ENCODE results near the gene ZFP14. TPM values are rescaled to one million over a fixed set of nuclear protein-coding genes. Genes with fewer than 3 reads are reported as not detected.
A peak's percentile ranks its signal among the peaks of the same experiment; 100 is the strongest.

ZFP14 gene
- 10 to 100 TPM in 1 of 7 donors, 1 to 10 TPM in 6; 4.7 to 10.5 (median 7.0) TPM for total RNA-seq
- polyA plus RNA-seq = 1 to 10 TPM; 3.1 to 5.9 TPM
- long read RNA-seq, donor 1, partial matches to known transcripts = 4 of 6 reads
- long read RNA-seq, donor 1, other reads (novel, unspliced or antisense) = 2 of 6 reads
- long read RNA-seq, donor 2, full-length matches to known transcripts = 2 of 2 reads
- long read RNA-seq, donor 2, partial matches to known transcripts = 0 of 2 reads
- long read RNA-seq, donor 2, other reads (novel, unspliced or antisense) = 0 of 2 reads
- long read RNA-seq, donor 3, full-length matches to known transcripts = 2 of 6 reads
- long read RNA-seq, donor 3, partial matches to known transcripts = 0 of 6 reads
- long read RNA-seq, donor 3, other reads (novel, unspliced or antisense) = 4 of 6 reads

DNA sequence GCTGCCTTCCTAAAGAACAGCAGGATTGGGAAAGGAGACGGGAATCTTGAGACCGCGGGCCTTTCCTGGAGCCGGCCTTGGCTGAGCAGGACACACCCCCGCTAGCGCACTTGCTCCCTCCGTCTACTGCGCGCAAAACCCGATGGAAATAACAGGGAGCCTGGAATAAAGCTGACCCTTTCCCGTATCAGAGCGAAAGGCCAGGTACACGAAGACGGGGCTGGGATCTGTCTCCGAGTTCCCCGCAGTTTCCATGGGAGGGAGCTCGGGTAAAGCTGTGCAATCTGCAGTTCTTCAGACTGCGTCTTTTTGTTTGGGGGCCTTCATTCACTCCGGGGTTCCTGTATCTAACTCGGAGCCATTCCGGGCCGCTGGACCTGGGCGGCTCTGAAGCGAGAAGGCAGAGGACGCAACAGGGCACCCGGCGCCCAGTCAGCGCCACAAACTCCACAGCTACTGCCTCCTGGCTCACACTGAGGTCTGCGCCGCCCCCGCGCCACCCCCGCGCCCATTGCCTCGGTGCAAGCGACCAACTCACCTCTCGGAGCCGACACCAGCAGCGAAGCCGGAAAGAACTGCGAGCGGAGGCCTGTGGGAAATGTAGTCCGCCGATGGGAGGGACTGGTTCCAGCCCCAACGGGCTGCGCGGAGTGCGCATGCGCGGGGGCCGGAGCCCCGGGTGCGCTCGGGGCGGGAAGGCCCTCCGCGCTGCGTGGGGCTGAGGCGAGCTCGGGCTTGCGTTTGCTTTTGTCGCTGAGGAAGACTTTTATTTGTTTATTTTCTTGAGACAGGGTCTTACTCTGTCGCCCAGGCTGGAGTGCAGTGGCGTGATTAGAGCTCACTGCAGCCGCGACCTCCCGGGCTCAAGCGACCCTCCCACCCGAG, at the start of gene ZFP14:
Gene ZFP14 (minus strand): TSS at position 577 of the 885 bp plus-strand sequence. CDS start 11,309 bp downstream, outside the sequence.
- peaks cover 3% of the 10 kb centered on the region for H3K4me1 ChIP-seq (ENCODE audit: insufficient read depth)
- intact Hi-C loops (cut with DNase I) = no loop called here
- peak within 1 kb of the TSS; percentile 57 for H3K4me3 ChIP-seq
- 1 to 3% (median 3%) methylated on average over 54 to 69 of the region's 69 CpGs for WGBS, 3 donors
- peak within 1 kb of the TSS; percentile 26 to 52 for H3K27ac ChIP-seq
- no peaks in the 10 kb centered on the region for H3K9me3 ChIP-seq
- TF ChIP-seq POLR2A (IDR thresholded peaks at IDR 0.05) = peak; percentile 48
- TF ChIP-seq CTCF (IDR thresholded peaks at IDR 0.05) = no peak
- peak; percentile 90 to 94 (median 93) for DNase-seq
- no peaks in the 10 kb centered on the region for H3K36me3 ChIP-seq
- no peaks in the 10 kb centered on the region for H3K27me3 ChIP-seq

DNA sequence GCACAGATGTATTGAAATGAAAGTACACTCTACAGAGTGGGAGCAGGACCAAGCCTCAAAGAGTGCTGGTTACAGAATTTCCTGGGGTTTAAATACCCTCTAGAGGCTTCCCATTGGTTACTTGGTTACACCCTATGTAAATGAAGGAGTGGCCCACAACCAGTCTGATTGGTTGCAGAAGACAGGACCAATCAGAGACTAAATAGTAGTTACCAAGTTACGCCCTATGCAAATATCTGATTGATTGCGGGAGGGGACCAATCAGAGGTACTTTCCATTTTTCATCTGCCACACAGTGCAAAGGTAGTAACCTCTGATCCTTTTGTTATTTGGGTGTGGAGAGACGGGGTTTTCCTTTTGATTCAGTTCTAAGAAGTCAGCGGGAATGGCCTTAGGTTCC, 44.9 kb upstream of the ZFP14 start:
- WGBS, 3 donors = 88 to 91% (median 89%) methylated on average over 4 of the region's 4 CpGs
- no peaks in the 10 kb centered on the region for H3K36me3 ChIP-seq
- H3K9me3 ChIP-seq = no peaks in the 10 kb centered on the region
- DNase-seq = no peak
- no peaks in the 10 kb centered on the region for H3K4me1 ChIP-seq (ENCODE audit: insufficient read depth)
- no peaks in the 10 kb centered on the region for H3K27me3 ChIP-seq
- TF ChIP-seq CTCF (IDR thresholded peaks at IDR 0.05) = no peak
- TF ChIP-seq POLR2A (IDR thresholded peaks at IDR 0.05) = no peak
- TF ChIP-seq EP300 (IDR thresholded peaks at IDR 0.05) = no peak
- H3K27ac ChIP-seq = no peak overlapping the region
- no peak overlapping the region for H3K4me3 ChIP-seq
- intact Hi-C loops (cut with DNase I) = no loop called here

DNA sequence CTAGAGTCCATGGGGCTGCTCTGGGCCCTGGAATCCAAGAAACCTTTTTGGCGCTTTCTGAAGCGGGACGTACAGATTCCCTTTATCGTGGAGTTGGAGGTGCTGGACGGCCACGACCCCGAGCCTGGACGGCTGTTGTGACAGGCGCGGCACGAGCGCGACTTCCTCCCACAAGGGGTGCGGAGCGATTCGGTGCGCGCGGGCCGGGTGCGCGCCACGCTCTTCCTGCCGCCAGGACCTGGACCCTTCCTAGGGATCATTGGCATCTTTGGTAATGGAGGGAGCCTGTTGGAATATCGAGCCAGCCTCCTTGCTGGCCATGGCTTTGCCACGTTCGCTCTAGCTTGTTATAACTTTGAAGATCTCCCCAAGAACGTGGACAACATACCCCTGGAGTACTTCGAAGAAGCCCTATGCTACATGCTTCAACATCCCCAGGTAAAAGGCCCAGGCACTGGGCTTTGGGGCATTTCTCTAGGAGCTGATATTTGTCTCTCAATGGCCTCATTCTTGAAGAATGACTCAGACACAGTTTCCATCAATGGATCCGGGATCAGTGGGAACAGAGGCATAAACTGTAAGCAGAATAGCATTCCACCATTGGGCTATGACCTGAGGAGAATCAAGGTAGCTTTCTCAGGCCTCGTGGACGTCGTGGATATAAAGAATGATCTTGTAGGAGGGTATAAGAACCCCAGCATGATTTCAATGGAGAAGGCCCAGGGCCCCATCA, 42.9 kb upstream of the ZFP14 start:
- TF ChIP-seq CTCF (IDR thresholded peaks at IDR 0.05) (no peak), POLR2A (IDR thresholded peaks at IDR 0.05) (no peak), EP300 (IDR thresholded peaks at IDR 0.05) (no peak)
- no peak for DNase-seq
- WGBS, 3 donors = 17 to 21% (median 21%) methylated on average over 32 to 33 of the region's 33 CpGs
- Histone ChIP-seq H3K27ac (no peak overlapping the region), H3K9me3 (no peaks in the 10 kb centered on the region), H3K27me3 (no peaks in the 10 kb centered on the region), H3K36me3 (no peaks in the 10 kb centered on the region), H3K4me3 (peak overlapping the region; percentile 33), H3K4me1 (ENCODE audit: insufficient read depth) (peaks cover 3% of the 10 kb centered on the region)
- intact Hi-C loops (cut with DNase I) = no loop called here
